ENCODE data around the gene MDP1.

The MDP1 gene

DNA sequence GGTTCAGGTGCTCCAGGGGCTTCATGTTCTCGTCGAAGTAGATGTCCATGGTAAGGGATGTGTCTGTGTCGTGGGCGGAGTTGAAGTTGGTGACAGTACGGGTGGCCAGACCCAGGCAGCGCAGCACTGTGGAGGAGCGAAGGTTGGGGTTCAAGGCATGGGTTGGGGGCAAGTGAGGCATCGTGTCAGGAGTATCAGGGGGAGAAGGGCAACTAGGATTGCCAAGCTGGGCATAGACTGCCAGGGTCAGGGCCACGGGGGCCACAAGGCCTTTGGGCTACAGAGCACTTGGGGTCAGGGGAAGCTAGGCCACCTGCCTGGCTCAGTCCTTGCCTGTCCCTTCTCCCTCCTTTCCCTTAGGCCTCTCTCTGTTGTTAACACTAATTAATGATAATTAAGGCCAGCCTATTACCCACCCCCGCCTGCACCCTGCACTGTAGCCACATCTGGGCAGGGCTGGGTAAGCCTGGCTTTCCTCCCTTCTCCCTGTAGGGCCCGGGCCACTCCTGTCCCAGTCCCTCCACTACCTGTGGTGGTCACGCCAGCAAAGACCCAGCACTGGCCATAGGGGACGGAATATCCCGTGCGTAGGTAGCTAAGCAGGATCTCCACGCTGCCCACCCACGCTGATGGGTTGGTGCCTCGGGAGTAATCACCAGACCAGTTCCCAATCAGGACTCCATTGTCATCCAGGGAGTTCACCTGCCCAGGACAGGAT, 42.8 kb upstream of the MDP1 start:
- no peaks in the 10 kb centered on the region for H3K27me3 ChIP-seq (replicated peaks; ENCODE audit: insufficient read depth, low read length)
- H3K79me2 ChIP-seq (ENCODE audit: low read length): no peaks in the 10 kb centered on the region
- H3K9ac ChIP-seq (ENCODE audit: low read length): no peak overlapping the region
- no peaks in the 10 kb centered on the region for H3F3A ChIP-seq (ENCODE audit: insufficient read depth, low read length)
- H3K4me1 ChIP-seq (ENCODE audit: low read length): no peaks in the 10 kb centered on the region
- H3K4me3 ChIP-seq (ENCODE audit: low read length): no peak overlapping the region
- no peak overlapping the region for H2AFZ ChIP-seq (ENCODE audit: low read length)
- H4K20me1 ChIP-seq (ENCODE audit: insufficient read depth, low read length): no peaks in the 10 kb centered on the region
- no peak for DNase-seq
- H3K4me2 ChIP-seq (ENCODE audit: low read depth, low read length): no peak overlapping the region
- TF ChIP-seq EZH2phosphoT487 (IDR thresholded peaks at IDR 0.05; ENCODE audit: low read length) (no peak), EZH2 (optimal IDR thresholded peaks at IDR 0.05; ENCODE audit: low read depth, low read length) (no peak)
- TF ChIP-seq, protein P1, sequence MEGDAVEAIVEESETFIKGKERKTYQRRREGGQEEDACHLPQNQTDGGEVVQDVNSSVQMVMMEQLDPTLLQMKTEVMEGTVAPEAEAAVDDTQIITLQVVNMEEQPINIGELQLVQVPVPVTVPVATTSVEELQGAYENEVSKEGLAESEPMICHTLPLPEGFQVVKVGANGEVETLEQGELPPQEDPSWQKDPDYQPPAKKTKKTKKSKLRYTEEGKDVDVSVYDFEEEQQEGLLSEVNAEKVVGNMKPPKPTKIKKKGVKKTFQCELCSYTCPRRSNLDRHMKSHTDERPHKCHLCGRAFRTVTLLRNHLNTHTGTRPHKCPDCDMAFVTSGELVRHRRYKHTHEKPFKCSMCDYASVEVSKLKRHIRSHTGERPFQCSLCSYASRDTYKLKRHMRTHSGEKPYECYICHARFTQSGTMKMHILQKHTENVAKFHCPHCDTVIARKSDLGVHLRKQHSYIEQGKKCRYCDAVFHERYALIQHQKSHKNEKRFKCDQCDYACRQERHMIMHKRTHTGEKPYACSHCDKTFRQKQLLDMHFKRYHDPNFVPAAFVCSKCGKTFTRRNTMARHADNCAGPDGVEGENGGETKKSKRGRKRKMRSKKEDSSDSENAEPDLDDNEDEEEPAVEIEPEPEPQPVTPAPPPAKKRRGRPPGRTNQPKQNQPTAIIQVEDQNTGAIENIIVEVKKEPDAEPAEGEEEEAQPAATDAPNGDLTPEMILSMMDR (IDR thresholded peaks at IDR 0.05; ENCODE audit: low read length): no peak
- no peaks in the 10 kb centered on the region for H3K9me3 ChIP-seq (replicated peaks; ENCODE audit: insufficient read depth, low read length)
- H3K9me2 ChIP-seq (replicated peaks; ENCODE audit: insufficient read depth, low read length): no peaks in the 10 kb centered on the region
- no peak overlapping the region for H3K27ac ChIP-seq (ENCODE audit: low read length)
- H3K36me3 ChIP-seq (replicated peaks; ENCODE audit: insufficient read depth, low read length): no peaks in the 10 kb centered on the region

DNA sequence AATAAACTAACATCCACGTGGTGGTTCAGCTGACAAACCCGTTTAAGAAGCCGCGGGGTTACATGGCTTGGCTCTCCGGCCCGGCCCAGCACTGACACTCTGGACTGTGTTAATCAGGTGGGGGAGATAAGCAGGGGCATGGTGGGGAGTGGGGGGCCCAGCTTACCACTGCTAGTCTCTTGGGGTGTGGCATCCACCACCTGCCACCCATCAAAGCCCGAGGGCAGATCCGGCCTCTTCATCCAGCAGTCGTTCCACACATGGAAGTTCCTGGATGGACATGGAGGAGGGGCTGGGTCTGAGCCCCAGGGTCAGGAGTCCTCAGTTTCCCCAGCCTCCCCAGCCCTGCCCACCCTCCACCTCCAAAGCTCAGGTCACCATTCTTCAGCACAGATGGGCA, 42.3 kb upstream of the MDP1 start:
- no peaks in the 10 kb centered on the region for H3K9me2 ChIP-seq (replicated peaks; ENCODE audit: insufficient read depth, low read length)
- TF ChIP-seq, protein P1 (IDR thresholded peaks at IDR 0.05; ENCODE audit: low read length): no peak
- TF ChIP-seq EZH2phosphoT487 (IDR thresholded peaks at IDR 0.05; ENCODE audit: low read length): no peak
- TF ChIP-seq EZH2 (optimal IDR thresholded peaks at IDR 0.05; ENCODE audit: low read depth, low read length): no peak
- H3K9me3 ChIP-seq (replicated peaks; ENCODE audit: insufficient read depth, low read length): no peaks in the 10 kb centered on the region
- no peak overlapping the region for H3K9ac ChIP-seq (ENCODE audit: low read length)
- no peak overlapping the region for H3K27ac ChIP-seq (ENCODE audit: low read length)
- no peaks in the 10 kb centered on the region for H3K27me3 ChIP-seq (replicated peaks; ENCODE audit: insufficient read depth, low read length)
- H3K4me3 ChIP-seq (ENCODE audit: low read length): no peak overlapping the region
- H3K4me2 ChIP-seq (ENCODE audit: low read depth, low read length): no peak overlapping the region
- H3F3A ChIP-seq (ENCODE audit: insufficient read depth, low read length): no peaks in the 10 kb centered on the region
- no peaks in the 10 kb centered on the region for H3K36me3 ChIP-seq (replicated peaks; ENCODE audit: insufficient read depth, low read length)
- H2AFZ ChIP-seq (ENCODE audit: low read length): no peak overlapping the region
- DNase-seq: no peak
- H3K79me2 ChIP-seq (ENCODE audit: low read length): no peaks in the 10 kb centered on the region
- no peaks in the 10 kb centered on the region for H3K4me1 ChIP-seq (ENCODE audit: low read length)
- H4K20me1 ChIP-seq (ENCODE audit: insufficient read depth, low read length): no peaks in the 10 kb centered on the region

DNA sequence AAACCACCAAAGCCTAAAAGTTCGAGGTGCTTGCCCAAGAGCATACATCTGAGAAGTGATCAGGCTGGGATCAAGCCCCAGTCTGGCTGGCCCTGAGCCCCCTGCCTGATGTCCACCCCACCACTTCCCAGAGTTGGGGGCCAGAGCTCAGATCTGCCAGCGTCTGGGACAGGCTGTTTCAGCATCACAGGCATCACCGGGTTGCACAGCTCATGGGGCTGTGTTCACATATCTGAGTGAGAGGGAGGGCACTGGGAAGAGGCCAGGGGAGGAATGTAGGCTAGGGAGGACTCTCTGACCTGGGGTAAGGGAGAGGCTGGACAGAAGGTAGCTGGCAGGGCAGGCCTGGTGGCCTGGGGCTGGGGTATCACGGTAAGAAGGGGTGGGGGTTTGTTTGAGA, 41.1 kb upstream of the MDP1 start:
- H3K9ac ChIP-seq (ENCODE audit: low read length): no peak overlapping the region
- H3K27me3 ChIP-seq (replicated peaks; ENCODE audit: insufficient read depth, low read length): no peaks in the 10 kb centered on the region
- no peaks in the 10 kb centered on the region for H4K20me1 ChIP-seq (ENCODE audit: insufficient read depth, low read length)
- H2AFZ ChIP-seq (ENCODE audit: low read length): no peak overlapping the region
- DNase-seq: no peak
- H3K9me3 ChIP-seq (replicated peaks; ENCODE audit: insufficient read depth, low read length): no peaks in the 10 kb centered on the region
- no peaks in the 10 kb centered on the region for H3K79me2 ChIP-seq (ENCODE audit: low read length)
- H3K36me3 ChIP-seq (replicated peaks; ENCODE audit: insufficient read depth, low read length): no peaks in the 10 kb centered on the region
- H3K4me3 ChIP-seq (ENCODE audit: low read length): no peak overlapping the region
- H3F3A ChIP-seq (ENCODE audit: insufficient read depth, low read length): no peaks in the 10 kb centered on the region
- TF ChIP-seq EZH2phosphoT487 (IDR thresholded peaks at IDR 0.05; ENCODE audit: low read length) (no peak), EZH2 (optimal IDR thresholded peaks at IDR 0.05; ENCODE audit: low read depth, low read length) (no peak)
- TF ChIP-seq, protein P1 (IDR thresholded peaks at IDR 0.05; ENCODE audit: low read length): no peak
- H3K4me2 ChIP-seq (ENCODE audit: low read depth, low read length): no peak overlapping the region
- H3K27ac ChIP-seq (ENCODE audit: low read length): no peak overlapping the region
- H3K4me1 ChIP-seq (ENCODE audit: low read length): no peaks in the 10 kb centered on the region
- no peaks in the 10 kb centered on the region for H3K9me2 ChIP-seq (replicated peaks; ENCODE audit: insufficient read depth, low read length)

Data from MM.1S (cell line).